Astrocyte (in vitro differentiated cells and primary cell): ENCODE results near the gene WNT11.

ENCODE experiments used
- CTCF ChIP-seq: IDR thresholded peaks from 2 replicates; pipeline ENCODE4 v1.5.1; 2011; ENCODE audit warnings: low read depth, mild to moderate bottlenecking, inconsistent platforms, low read length, moderate library complexity; ENCODE audit not compliant: insufficient read depth
- EZH2 ChIP-seq: IDR thresholded peaks from 2 replicates; pipeline ENCODE4 v1.6.1; 2012; ENCODE audit warnings: mild to moderate bottlenecking, low read length, inconsistent platforms; ENCODE audit not compliant: insufficient read depth

- TF ChIP-seq CTCF (no peak), EZH2 (no peak)
These were observed 6.0 kb downstream of the WNT11 start for GRCh38 chr11:76200006-76200940.
